ENCODE results near the gene MKNK1.

MKNK1 gene

DNA sequence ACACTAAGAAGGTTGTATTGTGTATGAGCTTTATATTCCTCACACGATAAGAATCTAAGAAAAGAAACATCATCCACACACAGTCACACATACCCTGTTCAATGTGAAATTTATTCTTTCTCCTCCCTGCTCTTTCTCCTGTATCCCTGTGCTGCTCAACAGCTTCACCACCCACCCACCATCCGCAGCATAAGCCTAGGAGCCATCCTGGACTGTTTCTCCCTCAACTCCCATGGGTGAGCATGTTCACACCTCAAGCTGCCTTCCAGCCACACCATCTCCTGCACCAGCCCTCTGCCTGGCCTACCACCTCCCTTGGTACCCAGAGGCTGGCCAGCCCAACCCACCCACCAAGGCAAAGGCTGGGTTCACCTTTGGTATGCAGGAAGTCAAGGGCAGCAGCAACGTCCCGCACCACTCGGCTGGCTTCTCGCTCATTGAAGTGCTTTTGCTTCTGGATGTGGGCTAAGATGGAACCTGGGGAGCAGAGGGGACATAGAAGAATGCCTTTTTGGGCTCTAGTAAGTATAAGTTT lies 32.3 kb downstream of the MKNK1 start:
- in situ Hi-C loops (cut with MboI; ENCODE audit: low pct_unique_long_range_greater_than_20kb, low sequenced_read_pairs): loop anchor here (25.0 kb wide), 1 partner anchor 141 kb away; the partner anchor contains the start of gene EFCAB14
- DNase-seq: no peak

DNA sequence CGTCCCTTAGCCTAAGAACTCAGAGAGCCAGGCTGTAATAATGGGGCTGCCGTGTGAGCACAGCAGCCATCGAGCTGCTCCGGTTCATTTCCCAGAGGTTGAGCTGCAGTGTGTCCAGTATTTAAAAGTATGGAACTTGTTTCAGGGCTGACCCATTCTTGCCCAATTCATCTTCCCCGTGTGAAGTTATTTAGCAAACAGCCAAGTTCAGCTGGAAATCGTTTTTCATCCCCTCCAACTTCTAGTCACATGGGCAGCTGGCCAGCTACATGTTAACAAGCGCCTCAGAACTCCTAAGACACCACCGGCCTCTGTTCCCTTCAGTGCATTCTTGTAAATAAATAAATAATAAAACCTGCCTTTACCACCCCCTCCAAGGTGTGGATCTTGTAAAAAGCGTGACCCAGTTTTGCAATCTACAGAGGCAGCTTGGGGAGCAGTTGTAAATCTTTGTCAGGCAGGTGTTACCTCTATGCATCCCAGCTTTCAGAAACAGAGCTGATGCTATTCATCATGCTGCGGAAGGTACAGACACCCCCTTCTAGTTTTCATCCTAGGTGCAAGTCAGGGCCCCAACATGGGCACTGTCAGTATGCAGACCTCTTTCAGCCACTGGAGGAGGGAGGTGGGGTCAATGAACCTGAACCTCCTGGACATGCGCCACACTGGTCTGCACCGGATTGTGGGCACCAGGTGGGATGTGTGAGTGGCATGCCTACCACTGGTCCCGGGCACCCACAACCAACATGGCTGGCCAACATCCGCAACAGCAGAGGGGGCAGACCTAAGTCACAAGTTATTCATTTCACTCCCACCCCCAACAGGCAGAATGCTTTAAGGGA lies 34.0 kb downstream of the MKNK1 start:
- DNase-seq: no peak
- in situ Hi-C loops (cut with MboI; ENCODE audit: low pct_unique_long_range_greater_than_20kb, low sequenced_read_pairs): loop anchor here (25.0 kb wide), 1 partner anchor 142 kb away; the partner anchor contains the start of gene EFCAB14

- in situ Hi-C loops (cut with MboI; ENCODE audit: low pct_unique_long_range_greater_than_20kb, low sequenced_read_pairs): loop anchor here (25.0 kb wide), 1 partner anchor 143 kb away; the partner anchor contains the start of gene EFCAB14
- DNase-seq: no peak
Observed at GRCh38 chr1:46569116-46569515, 35.0 kb downstream of the MKNK1 start.

GRCh38 chr1:46568461-46568891 lies 35.6 kb downstream of the MKNK1 start:
- DNase-seq: no peak
- in situ Hi-C loops (cut with MboI; ENCODE audit: low pct_unique_long_range_greater_than_20kb, low sequenced_read_pairs): loop anchor here (25.0 kb wide), 1 partner anchor 144 kb away; the partner anchor contains the start of gene EFCAB14

GRCh38 chr1:46563341-46563740 lies 40.7 kb downstream of the MKNK1 start:
- DNase-seq: no peak
- in situ Hi-C loops (cut with MboI; ENCODE audit: low pct_unique_long_range_greater_than_20kb, low sequenced_read_pairs): loop anchor here (25.0 kb wide), 1 partner anchor 149 kb away; the partner anchor contains the start of gene EFCAB14

- in situ Hi-C loops (cut with MboI; ENCODE audit: low pct_unique_long_range_greater_than_20kb, low sequenced_read_pairs): loop anchor here (25.0 kb wide), 1 partner anchor 150 kb away; the partner anchor contains the start of gene EFCAB14
- DNase-seq: no peak
Observed at GRCh38 chr1:46562498-46562897, 41.6 kb downstream of the MKNK1 start.

GRCh38 chr1:46558966-46559365 lies 45.1 kb downstream of the MKNK1 start:
- no peak for DNase-seq
- in situ Hi-C loops (cut with MboI; ENCODE audit: low pct_unique_long_range_greater_than_20kb, low sequenced_read_pairs): loop anchor here (25.0 kb wide), 1 partner anchor 153 kb away; the partner anchor contains the start of gene EFCAB14

GRCh38 chr1:46558141-46558963 lies 45.7 kb downstream of the MKNK1 start:
- no peak for DNase-seq
- in situ Hi-C loops (cut with MboI; ENCODE audit: low pct_unique_long_range_greater_than_20kb, low sequenced_read_pairs): loop anchor here (25.0 kb wide), 1 partner anchor 154 kb away; the partner anchor contains the start of gene EFCAB14

DNA sequence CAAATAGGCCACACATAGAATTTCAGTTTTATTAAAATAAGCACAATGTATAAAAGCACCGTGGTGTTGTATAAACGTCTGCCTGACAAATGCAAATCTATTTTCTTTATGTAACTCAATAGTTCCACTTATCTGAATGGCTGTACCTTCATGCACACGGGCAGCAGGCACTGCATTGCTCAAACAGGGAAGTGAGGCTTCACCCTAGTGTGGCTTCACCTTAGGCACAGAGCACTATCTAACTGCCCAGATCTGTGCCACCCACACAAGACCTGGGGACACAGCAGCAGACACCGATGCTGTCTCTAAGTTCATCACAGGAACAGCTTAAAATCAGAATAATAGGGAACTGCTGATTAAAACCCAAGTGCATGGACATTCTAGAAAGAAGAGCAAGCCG lies 46.7 kb downstream of the MKNK1 start:
- DNase-seq: no peak
- in situ Hi-C loops (cut with MboI; ENCODE audit: low pct_unique_long_range_greater_than_20kb, low sequenced_read_pairs): loop anchor here (25.0 kb wide), 1 partner anchor 155 kb away; the partner anchor contains the start of gene EFCAB14

- in situ Hi-C loops (cut with MboI; ENCODE audit: low pct_unique_long_range_greater_than_20kb, low sequenced_read_pairs): loop anchor here (25.0 kb wide), 1 partner anchor 155 kb away; the partner anchor contains the start of gene EFCAB14
- no peak for DNase-seq
Observed at GRCh38 chr1:46556822-46557221, 47.2 kb downstream of the MKNK1 start.

DNA sequence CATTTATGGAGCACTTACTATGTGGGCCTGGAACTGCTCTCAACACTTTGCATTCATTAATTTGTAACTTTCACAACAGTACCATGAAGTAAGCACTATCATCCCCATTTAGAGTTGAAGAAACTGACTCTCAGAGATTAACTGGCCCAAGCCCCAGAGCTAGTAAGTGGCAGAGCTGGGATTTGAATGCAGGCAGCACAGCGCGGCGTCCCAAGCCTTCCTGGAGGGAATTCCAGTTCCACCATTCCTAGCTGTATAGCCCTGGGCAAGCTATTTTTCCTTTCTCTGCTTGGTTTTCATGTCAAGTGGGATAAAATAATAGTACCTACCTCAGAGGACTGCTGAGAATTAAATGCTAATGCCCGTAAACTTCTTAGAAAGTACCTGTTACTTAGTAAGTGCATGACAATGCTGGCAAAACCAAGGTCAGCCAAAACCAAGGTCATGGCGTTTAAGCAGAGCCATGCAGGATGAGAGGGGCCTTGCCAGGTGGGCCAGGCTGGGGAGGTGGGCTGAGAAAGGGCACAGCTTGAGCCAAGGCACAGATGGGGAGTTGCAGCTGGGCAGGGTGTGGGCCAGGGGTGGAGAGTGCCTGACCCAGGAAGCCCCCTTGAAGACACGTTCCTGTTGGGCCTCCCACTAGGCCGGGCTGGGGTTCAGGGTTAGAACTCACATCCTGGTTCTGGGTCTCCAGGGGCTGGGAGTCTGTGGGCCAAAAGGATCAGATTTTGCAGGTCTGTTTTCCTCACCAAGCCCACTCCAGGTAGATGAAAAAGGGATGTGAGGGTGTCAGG lies 48.0 kb downstream of the MKNK1 start:
- in situ Hi-C loops (cut with MboI; ENCODE audit: low pct_unique_long_range_greater_than_20kb, low sequenced_read_pairs): loop anchor here (25.0 kb wide), 1 partner anchor 156 kb away; the partner anchor contains the start of gene EFCAB14
- DNase-seq: no peak

DNA sequence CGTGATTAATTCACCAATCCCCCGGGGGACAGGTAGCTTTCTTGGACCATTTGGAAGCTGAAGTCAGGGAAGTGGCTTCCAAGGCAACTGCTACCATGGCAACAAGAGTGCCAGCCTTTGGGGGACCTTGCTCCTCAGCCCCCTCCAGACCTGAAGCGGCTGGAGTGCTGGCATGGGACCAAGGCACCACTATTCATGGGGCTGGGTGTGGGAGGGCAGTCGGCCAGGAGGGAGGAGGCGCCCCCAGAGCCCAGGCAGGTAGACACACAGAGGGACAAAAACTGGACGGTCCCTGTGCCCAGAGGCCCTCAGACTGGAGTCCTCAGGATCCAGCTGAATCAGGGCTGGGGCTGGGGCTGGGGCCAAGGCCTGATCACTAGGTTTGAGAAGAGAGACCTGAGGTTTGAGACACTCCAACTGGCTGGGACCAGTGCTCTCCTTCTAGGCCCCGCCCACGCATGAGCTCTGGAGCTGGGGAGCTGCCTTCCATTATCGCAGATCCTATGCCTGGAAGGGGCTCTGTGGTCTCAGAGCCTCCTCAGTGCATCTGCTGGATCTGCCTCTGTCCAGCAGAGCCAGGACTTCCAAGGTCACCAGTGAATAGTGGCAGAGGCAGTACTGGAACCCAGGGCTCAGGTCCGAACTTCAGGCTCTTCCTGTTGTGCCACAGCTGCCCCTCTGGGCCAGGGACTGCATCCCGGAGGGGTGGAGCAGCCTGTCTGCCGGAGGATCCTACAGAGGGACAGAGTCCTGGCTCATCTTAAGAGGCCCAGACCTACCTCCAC lies 49.3 kb downstream of the MKNK1 start:
- in situ Hi-C loops (cut with MboI; ENCODE audit: low pct_unique_long_range_greater_than_20kb, low sequenced_read_pairs): loop anchor here (25.0 kb wide), 1 partner anchor 158 kb away; the partner anchor contains the start of gene EFCAB14
- DNase-seq: no peak

GRCh38 chr1:46554236-46554596 lies 49.9 kb downstream of the MKNK1 start:
- in situ Hi-C loops (cut with MboI; ENCODE audit: low pct_unique_long_range_greater_than_20kb, low sequenced_read_pairs): loop anchor here (25.0 kb wide), 1 partner anchor 158 kb away; the partner anchor contains the start of gene EFCAB14
- DNase-seq: no peak

GRCh38 chr1:46553506-46553905 lies 50.6 kb downstream of the MKNK1 start:
- in situ Hi-C loops (cut with MboI; ENCODE audit: low pct_unique_long_range_greater_than_20kb, low sequenced_read_pairs): loop anchor here (25.0 kb wide), 1 partner anchor 159 kb away; the partner anchor contains the start of gene EFCAB14
- DNase-seq: no peak

DNA sequence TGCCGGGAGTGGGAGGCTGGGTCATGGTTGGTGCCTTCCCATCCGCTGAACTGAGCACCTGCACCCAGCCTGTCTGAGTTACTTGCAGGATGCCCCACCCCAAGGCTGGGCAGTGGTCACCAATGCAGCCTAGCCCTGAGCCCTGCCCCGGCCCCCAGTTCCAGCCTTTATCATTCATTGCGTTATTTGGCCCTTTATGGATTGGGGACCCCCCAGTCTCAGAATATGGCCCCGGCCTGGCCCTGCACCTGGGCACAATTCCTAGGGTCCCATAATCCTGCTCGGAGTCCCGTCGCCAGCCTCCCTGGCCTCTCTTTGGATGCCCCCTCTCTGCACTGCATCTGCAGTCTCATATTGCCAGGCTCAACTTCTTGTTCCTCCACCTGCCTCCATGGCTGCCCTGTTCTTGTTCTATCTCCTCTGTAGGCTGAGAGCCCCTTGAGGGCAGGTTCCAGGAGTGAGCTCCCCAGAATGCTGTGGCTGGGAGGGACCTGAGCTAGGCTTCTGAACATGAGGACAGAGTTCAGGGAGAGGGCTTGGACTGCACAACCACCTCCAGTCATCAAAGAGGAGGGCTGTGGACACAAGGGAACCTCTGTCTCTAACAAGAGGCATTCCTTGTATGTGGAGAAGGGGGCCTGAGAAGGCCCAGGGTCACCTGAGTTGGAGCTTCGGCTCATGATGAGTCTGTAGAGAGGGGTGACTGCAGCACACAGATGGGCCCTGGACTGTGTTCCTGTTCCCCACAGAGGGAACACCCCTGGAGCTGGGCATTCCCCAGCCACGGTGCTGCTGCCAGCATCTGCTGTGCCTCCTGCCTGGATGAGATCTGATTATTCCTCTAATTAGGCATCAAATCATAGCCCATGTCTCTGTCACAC lies 51.5 kb downstream of the MKNK1 start:
- no peak for DNase-seq
- in situ Hi-C loops (cut with MboI; ENCODE audit: low pct_unique_long_range_greater_than_20kb, low sequenced_read_pairs): loop anchor here (25.0 kb wide), 1 partner anchor 160 kb away; the partner anchor contains the start of gene EFCAB14

- in situ Hi-C loops (cut with MboI; ENCODE audit: low pct_unique_long_range_greater_than_20kb, low sequenced_read_pairs): loop anchor here (25.0 kb wide), 1 partner anchor 161 kb away; the partner anchor contains the start of gene EFCAB14
- DNase-seq: no peak
Observed at GRCh38 chr1:46551597-46552095, 52.4 kb downstream of the MKNK1 start, which contains the start of gene KNCN. KNCN (minus strand) TSS chr1:46551647; CDS start chr1:46551215, 432 bp downstream.
